ENCODE measurements around the gene ADAMTSL5. TPM values are rescaled to one million over a fixed set of nuclear protein-coding genes. Genes with fewer than 3 reads are reported as not detected.

Gene ADAMTSL5
- total and polyA plus RNA-seq, 9 of the 15 experiments (the other 6 are each of a cell fraction or from before 2014, with no cell fraction given): 1.0 to 11.6 (median 4.1) TPM

DNA sequence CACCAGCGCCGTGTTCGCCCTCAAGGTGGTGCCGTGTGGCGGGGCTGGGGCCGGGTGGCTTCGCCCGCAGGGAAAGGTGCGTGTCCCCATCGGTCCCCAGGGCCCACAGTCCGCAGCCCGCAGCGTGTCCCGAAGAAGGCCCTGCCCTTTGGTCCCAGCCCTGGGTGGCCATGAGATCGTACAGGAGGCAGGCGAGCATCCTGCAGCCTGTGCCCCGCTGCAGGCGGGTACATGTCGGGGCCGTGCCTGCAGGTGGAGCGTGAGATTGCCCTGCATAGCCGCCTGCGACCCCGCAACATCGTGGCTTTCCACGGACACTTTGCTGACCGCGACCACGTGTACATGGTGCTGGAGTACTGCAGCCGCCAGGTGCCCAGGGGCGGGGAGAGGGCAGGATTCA, 12.5 kb upstream of the ADAMTSL5 start:
- ChIA-PET POLR2A (no interaction called here), CTCF (ENCODE audit: low intra/inter-chr PET ratio) (no interaction called here)
- no peak overlapping the region for H3K4me3 ChIP-seq
- no peak overlapping the region for H3K27ac ChIP-seq (ENCODE audit: extremely low read depth, low read depth, low read length)
- H2AFZ ChIP-seq (ENCODE audit: low read depth, low read length): no peak overlapping the region
- in situ Hi-C loops (cut with MboI): no loop called here
- H3K4me1 ChIP-seq (replicated peaks in 1 of 2; ENCODE audit: control insufficient read depth in 2 of 2, insufficient read depth in 2 of 2, low read length in 2 of 2): peaks cover 3 to 55% of the 10 kb centered on the region in 2 experiments; a peak in 3 of 5 replicates
- H3K9me3 ChIP-seq (replicated peaks; ENCODE audit: control insufficient read depth, insufficient read depth, low read depth, low read length): no peaks in the 10 kb centered on the region
- no peak for FAIRE-seq
- no peaks in the 10 kb centered on the region for H3K79me2 ChIP-seq (ENCODE audit: control insufficient read depth, insufficient read depth, low read length)
- intact Hi-C loops (cut with micrococcal nuclease): no loop called here
- ATAC-seq: no peak
- peaks cover 11% of the 10 kb centered on the region for H4K20me1 ChIP-seq (replicated peaks; ENCODE audit: control insufficient read depth, insufficient read depth, low read length)
- peaks cover 20 to 36% of the 10 kb centered on the region in 2 experiments; a peak in 4 of 5 replicates for H3K27me3 ChIP-seq (ENCODE audit: control insufficient read depth in 2 of 2, insufficient read depth in 2 of 2, low read length in 2 of 2)
- DNase-seq (ENCODE audit: extremely low read depth in 1 of 4, low spot score in 3 of 4): no peak
- H3K4me2 ChIP-seq (ENCODE audit: insufficient read depth, low read length): no peak overlapping the region
- no peaks in the 10 kb centered on the region for H3K9me1 ChIP-seq (ENCODE audit: control insufficient read depth, insufficient read depth, low read length)
- BruUV-seq (replicated peaks): no TSS peak
- no peaks in the 10 kb centered on the region for H3K36me3 ChIP-seq (ENCODE audit: control insufficient read depth, insufficient read depth, low read length)
- WGBS (ENCODE audit: insufficient coverage, low coverage, missing lambda C conversion rate): 37% methylated on average over 19 of the region's 31 CpGs
- TF ChIP-seq HNRNPK (IDR thresholded peaks at IDR 0.05; ENCODE audit: low read depth, low read length, poor library complexity, severe bottlenecking) (no peak), STAT5A (IDR thresholded peaks at IDR 0.05; ENCODE audit: borderline replicate concordance, low read length) (no peak), NCOA4 (IDR thresholded peaks at IDR 0.05; ENCODE audit: partially characterized antibody) (no peak), KDM2B (CRISPR knock-in tag; IDR thresholded peaks at IDR 0.05) (no peak), SNIP1 (IDR thresholded peaks at IDR 0.05; ENCODE audit: low read depth) (no peak), KDM1A (IDR thresholded peaks at IDR 0.05) (no peak), SAFB (IDR thresholded peaks at IDR 0.05; ENCODE audit: borderline replicate concordance, low read depth, low read length) (0 out of 2 replicates have a peak, but pooled peaks have one; percentile 26), NFE2L1 (tag; IDR thresholded peaks at IDR 0.05; ENCODE audit: borderline replicate concordance, low read depth) (no peak), SRSF7 (optimal IDR thresholded peaks at IDR 0.05; ENCODE audit: low read depth, low read length) (no peak), HNRNPL (IDR thresholded peaks at IDR 0.05; ENCODE audit: low read depth, low read length) (peak; percentile 50; the same call in 1 of the 2 replicates), CREM (IDR thresholded peaks at IDR 0.05; ENCODE audit: low read depth) (no peak), MAFG (tag; conservative IDR thresholded peaks at IDR 0.05) (no peak), ATF7 (IDR thresholded peaks at IDR 0.05) (no peak), HDAC1 (IDR thresholded peaks at IDR 0.05) (no peak), HDAC3 (IDR thresholded peaks at IDR 0.05; ENCODE audit: borderline replicate concordance, partially characterized antibody) (no peak)
- TF ChIP-seq, protein P1, sequence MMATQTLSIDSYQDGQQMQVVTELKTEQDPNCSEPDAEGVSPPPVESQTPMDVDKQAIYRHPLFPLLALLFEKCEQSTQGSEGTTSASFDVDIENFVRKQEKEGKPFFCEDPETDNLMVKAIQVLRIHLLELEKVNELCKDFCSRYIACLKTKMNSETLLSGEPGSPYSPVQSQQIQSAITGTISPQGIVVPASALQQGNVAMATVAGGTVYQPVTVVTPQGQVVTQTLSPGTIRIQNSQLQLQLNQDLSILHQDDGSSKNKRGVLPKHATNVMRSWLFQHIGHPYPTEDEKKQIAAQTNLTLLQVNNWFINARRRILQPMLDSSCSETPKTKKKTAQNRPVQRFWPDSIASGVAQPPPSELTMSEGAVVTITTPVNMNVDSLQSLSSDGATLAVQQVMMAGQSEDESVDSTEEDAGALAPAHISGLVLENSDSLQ (IDR thresholded peaks at IDR 0.05): no peak
- no peak overlapping the region for H3K9ac ChIP-seq (ENCODE audit: insufficient read depth in 1 of 2, low read depth in 2 of 2, low read length in 2 of 2)
